ENCODE data around the gene MBD3L2B.
"Not testable (repeated sequence)": the region's sequence is repeated elsewhere in the genome, so short reads cannot be mapped to it uniquely, and the experiment has no call there.

- not testable (repeated sequence) for TF ChIP-seq CTCF (IDR thresholded peaks at IDR 0.05; ENCODE audit: insufficient read depth, low read length); REST (IDR thresholded peaks at IDR 0.05; ENCODE audit: insufficient replicate concordance, low read depth); GABPA (IDR thresholded peaks at IDR 0.05; ENCODE audit: low read depth)
Measured at GRCh38 chr19:7067122-7067521, 45.9 kb upstream of the MBD3L2B start.

All from HL-60 (cell line).